Glomerular visceral epithelial cell (primary cell): ENCODE results near the gene KRTAP10-6.
"Not testable (repeated sequence)": the region's sequence is repeated elsewhere in the genome, so short reads cannot be mapped to it uniquely, and the experiment has no call there.

Experiments used
- DNase-seq: peaks from one replicate; pipeline ENCODE4 v3.0.0-alpha.2; 2016; ENCODE audit errors: extremely low spot score

The KRTAP10-6 gene

DNA sequence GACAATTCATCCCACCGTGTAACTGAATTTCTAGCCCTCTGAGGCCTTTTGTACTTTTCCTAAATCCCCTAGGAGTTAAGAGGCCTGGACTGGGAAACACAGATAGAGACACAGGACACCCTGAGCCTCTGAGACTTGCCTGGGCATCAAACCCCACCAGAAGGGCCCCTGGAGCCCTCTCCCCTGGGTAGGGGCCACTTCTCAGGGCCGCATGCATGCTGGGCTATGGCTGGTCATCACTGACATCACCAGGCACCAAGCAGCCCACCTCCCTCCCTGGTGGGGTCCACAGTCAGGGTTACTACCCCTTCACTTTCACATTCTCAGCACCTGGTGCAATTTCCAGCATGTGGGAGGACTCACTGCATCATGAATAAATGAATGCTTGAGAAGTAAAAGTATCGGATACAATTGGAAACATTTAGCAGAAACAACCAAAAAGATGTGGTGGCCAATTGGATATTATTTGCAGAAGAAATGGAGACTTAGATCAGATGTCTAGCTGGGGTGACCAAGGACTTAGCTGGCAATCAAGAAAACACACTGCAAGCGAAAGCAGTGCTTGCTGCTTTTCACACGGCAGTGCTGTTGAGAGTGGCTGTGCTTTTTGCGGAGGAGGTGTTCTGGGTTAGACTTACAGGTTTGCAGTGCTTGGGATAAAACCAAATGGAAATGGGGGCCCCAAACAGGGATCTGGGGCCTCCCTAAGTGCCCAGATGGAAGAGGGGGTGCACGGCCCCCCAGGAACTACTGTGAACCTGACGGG lies 7.1 kb upstream of the KRTAP10-6 start:
- no peak for DNase-seq

DNA sequence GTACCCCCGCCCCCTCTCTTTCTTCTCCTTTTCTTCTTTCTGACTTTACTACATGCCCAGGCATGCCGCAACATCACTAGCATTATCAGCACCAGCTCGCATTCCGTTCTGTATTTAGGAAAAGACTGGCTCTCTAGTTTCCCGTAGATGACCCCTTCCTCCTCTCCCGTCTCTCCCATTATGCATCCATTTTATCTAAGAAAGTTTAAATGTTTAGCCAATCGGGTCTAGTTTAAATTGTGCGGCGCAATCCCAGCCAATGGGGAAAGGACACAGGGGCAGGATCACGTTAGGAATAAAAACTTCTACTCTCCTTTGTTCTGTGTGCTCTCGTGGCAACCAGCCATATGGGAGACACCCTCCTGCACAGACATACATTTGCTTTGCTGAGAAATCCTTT lies 5.8 kb upstream of the KRTAP10-6 start:
- no peak for DNase-seq

DNA sequence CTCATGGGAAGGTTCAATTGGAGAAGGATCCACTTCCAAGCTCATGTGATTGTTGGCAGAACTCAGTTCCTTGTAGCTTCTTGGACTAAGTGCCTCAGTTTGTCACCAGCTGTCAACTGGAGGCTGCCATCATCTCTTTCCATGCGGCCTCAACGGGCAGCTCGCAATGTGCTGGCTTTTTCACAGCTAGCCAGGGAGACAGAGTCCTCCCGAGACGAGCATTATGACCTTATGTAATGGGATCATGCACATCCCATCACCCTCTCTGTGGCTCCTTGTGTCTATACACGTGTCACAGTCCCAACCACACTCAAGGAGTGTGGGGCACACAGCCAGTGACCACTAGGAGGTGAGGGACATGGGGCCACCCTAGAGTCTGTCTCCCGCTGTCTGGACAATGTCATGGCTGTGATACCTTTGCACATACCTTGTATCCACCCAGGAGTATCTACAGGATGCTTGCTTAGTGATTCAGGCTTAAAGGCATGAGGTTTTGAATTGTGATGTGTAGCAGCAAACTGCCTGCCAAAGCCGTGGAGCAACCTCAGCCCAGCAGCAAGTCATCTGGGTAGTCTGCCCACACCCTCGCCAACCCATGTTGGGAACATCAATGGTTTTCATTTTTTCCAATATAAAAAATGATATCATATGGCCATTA lies 3.9 kb upstream of the KRTAP10-6 start:
- DNase-seq = peak; percentile 15

DNA sequence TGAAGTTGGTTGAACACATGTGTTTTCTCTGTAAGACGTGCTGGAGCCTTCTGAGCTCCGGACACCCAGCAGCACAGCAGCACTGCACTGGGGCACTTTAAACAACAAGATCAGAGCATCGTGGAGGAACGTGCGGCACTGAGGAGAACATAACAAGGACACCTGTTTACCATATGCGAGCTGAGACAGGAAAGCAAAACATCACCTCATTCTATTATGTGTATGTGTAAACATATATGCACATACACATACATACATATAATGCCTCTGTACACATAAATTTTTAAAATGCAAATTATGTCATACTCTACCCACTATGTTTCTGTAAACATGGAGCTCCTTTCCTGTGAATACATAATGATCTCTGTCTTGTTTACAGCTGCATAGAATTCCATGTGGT lies 3.2 kb upstream of the KRTAP10-6 start:
- no peak for DNase-seq

DNA sequence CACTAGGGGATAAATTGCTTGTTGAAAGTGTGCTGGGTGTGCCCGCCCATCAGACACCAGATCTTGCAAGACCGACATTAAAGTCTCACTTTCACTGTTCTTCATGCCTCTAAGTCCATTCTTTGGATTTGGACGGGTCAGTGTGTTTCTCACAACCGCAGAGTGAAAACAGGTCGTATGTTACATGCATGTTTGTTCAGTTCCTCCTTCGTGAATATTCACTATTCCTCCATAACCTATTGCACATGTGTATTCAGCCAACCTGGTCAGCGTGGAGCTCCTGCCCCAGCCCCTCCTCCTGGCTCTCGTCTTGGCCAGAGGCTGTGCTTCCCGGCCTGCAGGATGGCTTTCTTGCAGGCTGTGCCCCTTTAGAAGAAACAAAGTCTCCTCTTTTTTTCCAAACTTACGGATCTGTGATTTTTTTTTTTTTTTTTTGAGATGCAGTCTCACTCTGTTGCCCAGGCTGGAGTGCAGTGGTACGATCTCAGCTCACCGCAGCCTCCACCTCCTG lies 2.2 kb upstream of the KRTAP10-6 start:
- DNase-seq = no peak

DNA sequence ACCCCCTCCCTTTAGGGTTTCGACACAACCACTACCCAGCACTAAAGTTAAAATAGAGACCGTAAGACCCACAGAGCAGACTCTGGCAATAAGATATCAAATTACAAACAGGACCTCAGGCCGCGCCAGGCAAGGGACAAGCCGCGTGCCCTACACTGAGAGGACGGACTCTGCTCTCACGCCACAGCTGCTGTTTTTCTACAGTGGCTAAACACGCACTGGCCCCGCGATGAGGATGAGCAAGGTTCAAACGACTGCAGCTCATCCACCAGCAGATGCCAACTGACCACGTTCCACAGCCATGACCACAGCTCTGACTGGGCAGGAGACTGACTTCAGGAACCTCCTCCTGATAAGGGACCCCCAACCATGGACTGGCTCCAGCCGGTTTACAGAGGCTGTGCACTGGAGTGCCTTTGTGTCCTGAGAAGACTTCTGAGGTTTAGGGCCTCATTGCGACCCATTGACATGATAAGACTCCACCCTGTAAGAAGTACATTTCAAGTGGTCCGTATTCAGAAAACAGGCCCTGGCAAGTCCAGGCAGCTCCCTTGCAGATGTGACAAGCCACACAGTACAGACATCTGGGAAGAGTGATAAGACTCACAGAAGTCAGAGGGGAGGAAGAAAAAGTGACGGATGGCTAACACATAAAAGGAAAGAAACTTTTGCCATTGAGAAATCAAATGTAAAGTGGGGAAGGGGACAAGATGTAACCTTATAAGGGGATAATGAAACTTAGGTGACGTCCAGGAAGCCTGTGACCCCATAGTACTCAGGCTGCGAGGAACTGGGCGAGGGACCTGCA lies 1.5 kb upstream of the KRTAP10-6 start:
- no peak for DNase-seq

DNA sequence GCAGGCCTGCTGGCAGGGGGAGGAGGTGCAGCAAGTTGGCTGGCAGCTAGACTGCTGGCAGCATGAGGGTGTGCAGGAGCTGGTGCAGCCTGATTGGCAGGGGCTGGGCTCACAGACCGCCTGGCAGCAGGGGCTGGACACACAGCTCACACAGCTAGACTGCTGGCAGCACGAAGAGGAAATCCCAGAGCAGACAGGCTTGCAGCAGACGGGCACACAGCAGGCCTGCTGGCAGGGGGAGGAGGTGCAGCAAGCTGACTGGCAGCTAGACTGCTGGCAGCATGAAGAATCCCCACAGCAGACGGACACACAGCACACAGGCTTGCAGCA lies 539 bp downstream of the KRTAP10-6 start:
- DNase-seq = not testable (repeated sequence)

DNA sequence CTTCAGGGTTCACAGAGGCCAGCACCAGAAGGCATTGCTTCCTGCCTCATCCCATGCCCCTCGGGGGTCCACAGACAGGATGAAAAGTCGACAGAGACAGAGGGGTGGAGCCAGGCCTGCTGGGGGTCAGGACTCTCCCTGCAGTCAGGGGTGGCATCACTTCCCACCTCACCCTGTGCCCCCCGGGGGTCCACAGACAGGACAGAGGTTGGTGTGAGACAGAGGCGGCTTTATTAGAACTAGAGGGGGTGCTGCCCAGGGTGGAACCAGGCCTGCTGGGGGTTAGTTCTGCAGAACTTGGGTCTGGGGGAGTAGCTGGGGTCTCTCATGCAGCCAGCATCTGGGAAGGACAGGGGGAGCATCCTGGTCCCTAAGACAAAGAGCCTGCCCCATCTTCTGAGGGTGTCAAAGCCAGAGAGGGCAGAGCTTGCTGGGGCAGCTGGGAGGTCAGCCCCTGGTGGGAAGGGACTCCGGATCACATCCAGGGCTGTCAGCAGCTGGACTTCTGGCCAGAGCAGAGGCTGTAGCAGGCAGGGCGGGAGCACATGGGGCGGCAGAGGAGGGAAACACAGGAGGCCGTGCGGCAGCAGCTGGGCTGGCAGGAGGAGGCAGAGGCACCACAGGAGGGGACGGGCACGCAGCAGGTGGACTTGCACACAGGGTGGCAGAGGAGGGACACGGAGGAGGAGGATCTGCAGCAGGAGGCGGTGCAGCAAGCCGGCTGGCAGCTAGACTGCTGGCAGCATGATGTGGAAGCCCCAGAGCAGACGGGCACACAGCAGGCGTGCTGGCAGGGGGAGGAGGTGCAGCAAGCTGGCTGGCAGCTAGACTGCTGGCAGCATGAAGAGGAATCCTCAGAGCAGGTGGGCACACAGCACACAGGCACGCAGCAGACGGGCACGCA lies 1.2 kb downstream of the KRTAP10-6 start:
- DNase-seq = not testable (repeated sequence)

DNA sequence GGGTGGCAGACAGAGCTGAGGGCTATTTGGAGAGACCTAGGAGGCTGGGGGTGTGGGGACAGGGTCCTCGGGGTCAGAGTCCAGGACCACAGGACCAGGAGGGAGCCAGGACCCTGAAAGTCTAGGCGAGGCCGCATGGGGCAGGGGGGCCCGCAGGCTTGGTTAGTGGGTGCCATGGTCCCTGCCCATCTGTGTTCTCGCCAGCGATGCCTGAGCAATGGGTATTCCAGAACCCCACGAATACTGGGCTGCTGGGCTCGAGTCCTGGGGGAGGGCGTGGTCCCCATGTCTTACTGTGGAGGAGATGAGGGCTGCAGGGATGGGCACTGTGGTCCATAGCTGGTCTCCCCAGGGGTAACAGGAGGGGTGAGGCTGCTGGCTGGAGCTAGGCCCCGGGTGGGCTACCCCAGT lies 2.0 kb downstream of the KRTAP10-6 start:
- no peak for DNase-seq

DNA sequence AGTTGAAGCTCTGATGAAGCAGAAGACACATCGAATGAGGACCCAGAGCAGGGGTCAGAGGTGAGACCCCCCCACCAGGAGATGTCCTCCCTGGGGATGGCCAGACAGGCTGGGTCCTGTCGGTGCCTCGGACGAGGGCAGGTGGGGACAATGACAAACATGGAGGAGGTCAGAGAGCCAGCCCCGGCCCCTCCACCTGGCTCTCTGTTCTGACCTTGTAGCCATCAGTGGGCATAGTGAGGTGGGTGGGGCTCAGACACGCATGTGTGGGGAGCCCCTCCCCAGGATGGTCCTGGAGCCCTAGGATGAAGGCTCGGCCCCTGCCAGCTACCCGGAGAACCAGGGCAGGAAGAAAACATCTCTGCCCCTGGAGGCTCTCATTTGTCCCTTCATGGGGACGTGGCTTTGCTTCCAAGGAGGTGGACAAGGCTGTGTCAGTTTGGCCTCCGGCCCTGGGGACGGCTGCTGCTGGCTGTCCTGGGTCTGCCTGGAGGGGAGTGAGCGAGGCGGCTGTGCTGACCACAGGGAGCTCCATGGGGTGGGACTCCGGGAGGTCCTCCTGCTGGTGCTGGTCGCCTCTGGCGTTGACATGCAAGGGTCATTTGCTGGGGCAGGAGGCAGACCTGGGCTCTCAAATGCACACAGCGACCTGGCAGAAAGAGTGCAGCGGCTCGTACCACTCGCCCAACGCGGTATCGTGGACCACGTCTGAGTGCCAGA lies 2.6 kb downstream of the KRTAP10-6 start:
- no peak for DNase-seq

DNA sequence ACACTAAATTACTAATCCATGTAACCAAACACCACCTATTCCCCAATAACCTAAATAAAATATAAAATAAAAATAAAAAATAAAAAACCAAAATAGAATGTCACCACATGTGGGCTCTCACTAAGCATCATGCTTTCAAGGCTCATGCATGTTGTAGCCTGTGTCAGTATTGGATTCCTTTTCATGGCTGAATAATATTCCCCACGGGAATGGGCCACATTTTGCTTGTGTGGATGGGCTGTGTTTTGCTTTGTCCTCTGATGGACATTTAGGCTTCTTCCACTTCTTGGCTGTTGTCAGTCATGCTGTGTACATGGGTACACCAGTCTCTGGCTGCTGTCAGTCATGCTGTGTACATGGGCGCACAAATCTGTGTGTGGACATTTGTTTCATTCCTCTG lies 3.2 kb downstream of the KRTAP10-6 start:
- no peak for DNase-seq

DNA sequence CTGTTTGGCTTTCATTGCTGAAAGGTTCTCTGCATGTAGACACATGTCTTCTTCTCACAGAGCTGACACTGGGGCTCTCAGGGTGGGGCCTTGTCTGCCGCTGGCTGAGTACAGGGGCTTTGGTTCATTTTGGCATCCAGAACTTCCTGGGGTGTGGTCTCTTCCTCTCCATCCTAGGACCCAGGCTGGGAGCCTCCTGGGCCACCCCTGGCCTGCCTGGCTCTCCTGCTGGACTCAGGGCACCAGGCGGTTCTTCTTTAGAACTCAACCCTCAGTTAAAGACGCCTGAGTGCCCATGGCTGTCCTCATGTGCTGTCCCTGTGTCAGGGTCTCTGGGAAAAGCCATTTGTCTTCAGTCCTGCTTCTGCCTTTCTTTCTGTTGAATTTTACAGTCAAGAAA lies 6.4 kb downstream of the KRTAP10-6 start:
- no peak for DNase-seq

DNA sequence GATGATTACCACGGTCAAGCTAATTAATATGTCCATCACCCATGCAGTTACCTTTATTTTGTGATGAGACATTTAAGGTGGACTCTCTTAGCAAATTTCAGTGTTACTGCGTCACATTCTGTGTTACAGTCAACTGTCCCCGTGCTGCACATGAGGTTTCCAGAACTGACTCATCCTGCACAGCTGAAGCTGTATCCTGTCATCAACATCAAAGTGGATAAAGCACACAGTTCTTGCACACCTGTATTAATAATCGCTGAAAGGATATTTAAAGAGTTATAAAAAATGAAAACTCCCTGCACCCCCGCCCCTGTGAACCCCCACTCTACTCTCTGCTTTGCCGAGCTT lies 8.5 kb downstream of the KRTAP10-6 start:
- DNase-seq = no peak

DNA sequence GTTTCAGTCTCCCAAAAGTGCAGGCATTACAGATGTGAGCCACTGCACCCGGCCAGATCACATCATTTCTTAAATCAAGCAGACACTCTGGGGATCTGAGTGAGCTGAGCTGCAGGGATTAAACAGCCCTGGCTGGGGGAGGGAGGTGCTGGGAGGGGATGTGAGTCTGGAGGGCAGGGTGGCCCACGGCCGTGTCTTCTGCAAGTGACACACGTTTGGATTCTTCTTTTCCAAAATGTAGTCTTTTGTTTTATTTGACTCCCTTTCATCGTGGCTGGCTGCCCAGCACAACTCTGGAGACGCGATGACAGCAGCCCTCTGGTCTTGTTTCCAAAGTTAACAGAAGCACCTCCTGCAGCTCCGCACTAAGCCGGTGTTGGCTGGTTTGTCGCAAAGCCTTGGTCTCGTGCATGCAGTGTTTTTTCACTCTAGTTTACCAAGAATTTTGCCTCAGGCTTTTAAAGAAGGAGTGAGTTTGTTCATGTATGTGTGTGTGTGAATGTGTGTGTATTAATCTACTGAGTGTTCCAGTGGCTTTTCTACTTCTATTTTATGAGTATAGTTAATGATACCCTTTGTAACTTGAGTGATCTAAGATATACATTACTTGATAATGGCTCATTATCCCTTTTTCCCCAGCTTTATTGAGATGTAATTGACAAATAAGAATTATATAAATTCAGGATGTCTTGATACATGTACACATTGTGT lies 9.1 kb downstream of the KRTAP10-6 start:
- no peak for DNase-seq

DNA sequence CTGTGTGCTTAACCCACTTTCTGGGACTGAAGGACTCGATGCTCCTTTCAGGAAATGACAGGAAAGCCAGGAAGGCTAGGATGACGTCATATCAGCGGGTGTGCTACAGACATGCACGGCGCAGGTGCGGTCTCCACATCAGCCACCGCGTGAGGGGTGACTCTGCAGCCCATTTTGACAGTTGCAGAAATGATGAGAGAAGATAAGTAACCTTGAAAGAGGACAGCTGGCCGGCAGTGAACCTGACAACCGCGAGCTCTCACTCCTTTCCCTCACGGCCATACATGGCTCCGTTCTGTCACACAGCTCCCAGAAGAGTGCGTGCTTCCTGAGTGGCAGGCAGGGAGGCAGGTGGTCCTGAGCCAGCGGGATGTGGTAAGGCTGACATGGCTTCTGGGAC lies 10.2 kb downstream of the KRTAP10-6 start:
- DNase-seq = no peak

DNA sequence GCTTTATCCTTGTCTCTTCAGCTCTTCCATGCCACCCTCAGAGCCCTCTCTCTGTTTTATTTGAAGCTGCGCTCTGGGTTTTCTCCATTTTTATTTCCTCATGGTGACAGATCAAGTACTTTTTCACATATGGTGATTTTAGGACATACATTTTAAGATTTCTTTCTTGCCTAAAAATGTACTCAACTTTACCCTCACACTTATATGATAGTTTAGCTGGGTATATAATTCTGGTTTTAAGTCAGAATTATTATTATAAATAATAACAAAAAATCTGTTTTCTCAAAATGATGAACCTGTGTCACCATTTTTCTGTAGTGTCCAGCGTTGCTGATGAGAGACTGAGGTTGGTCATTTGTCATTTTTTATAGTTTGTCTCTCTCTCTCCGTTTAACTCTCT lies 11.1 kb downstream of the KRTAP10-6 start:
- no peak for DNase-seq

DNA sequence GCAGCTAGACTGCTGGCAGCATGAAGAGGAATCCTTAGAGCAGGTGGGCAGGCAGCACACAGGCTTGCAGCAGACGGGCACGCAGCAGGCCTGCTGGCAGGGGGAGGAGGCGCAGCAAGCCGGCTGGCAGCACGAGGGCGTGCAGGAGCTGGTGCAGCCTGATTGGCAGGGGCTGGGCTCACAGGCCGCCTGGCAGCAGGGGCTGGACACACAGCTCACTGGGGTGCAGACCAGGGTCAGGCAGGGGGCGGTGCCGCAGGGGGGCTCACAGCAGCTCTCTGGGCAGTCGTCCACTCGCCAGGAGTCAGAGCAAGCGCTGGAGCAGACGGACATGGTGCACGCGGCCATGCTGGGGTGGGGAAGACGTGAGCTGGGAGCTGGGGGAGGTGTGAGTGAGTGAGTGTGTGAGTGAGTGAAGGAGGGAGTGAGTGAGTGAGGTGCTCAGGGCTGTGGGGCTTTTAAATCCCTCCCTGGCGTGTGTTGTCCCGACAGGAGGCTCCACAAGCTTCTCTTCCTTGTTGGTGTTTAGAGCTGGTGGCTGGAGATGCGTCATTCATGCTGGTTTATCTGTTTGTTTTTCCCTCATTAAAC lies 12.0 kb downstream of the KRTAP10-6 start, which contains the start of gene KRTAP10-5:
KRTAP10-5 (minus strand) TSS at position 374 of the 591 bp plus-strand sequence; CDS start at position 348, 26 bp downstream.
- not testable (repeated sequence) for DNase-seq

DNA sequence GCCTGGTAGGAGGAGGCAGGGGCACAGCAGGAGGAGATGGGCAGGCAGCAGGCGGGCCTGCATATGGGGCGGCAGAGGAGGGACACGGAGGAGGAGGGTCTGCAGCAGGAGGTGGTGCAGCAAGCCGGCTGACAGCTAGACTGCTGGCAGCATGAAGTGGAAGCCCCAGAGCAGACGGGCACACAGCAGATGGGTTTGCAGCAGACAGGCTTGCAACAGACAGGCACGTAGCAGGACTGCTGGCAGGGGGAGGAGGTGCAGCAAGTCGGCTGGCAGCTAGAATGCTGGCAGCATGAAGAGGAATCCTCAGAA lies 12.5 kb downstream of the KRTAP10-6 start:
- DNase-seq = no peak

DNA sequence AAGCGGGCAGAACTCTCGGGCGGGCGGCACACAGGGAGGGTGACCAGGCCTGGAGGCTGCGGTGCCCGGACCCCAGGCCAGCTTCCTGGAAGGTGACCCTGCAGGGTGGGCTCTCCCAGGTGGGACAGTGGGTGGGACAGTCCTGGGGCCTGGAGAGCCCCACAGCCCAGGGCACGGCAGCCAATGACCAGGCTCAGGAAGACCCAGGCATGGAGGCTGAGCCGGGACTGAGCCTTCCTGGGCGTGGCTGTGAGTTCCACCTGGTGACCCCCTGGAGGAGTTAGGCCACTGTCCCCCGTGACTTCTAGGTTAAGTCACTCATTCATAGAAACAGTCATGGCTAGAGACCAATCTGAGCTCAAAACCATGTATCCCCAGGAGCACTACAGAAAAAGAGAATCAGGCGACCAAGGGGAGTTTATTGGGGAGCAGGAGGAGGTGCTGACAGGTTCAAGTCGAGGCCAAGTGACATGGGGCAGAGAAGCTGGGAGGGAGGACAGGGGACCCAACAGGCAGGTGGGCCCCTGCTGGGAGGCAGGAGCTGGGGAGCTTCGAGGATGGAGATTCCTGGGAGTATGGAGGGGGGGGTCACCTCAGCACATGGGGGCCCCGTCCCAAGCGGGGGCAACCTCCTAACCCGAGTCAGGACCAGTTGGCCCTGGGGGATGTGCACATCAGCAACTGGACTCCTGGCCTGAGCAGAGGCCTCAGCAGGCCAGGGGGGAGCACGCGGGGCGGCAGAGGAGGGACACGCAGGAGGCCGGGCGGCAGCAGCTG lies 13.1 kb downstream of the KRTAP10-6 start:
- DNase-seq = no peak
